Measurements from ENCODE around the gene CNST. TPM values are rescaled to one million over a fixed set of nuclear protein-coding genes. Genes with fewer than 3 reads are reported as not detected.

The CNST gene
- total RNA-seq, 1 donor from 2014 or later, result 12.3 TPM

DNA sequence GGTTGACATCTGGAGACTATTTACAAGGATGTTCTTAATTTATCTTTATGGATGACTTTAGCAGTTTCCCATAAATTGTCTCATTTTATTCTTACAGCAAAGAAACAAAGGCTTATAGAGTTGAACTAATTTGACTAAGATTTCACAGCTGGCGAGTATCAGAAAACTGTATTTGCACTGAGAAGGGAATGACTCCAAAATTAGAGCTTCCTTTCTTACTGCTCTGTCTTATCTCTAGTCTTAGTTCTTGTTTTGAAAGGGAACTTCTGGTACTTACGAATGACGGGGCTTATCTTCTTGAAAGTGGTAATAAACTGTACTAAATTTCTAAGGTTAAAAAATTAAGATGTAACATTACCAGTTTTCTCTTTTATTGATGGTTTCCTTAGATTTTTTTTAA is 13.6 kb downstream of the CNST start:
- no peak for DNase-seq (ENCODE audit: low read depth)
- no peaks in the 10 kb centered on the region for H3K36me3 ChIP-seq (ENCODE audit: control insufficient read depth, insufficient read depth, low read length)
- TF ChIP-seq, protein P1, sequence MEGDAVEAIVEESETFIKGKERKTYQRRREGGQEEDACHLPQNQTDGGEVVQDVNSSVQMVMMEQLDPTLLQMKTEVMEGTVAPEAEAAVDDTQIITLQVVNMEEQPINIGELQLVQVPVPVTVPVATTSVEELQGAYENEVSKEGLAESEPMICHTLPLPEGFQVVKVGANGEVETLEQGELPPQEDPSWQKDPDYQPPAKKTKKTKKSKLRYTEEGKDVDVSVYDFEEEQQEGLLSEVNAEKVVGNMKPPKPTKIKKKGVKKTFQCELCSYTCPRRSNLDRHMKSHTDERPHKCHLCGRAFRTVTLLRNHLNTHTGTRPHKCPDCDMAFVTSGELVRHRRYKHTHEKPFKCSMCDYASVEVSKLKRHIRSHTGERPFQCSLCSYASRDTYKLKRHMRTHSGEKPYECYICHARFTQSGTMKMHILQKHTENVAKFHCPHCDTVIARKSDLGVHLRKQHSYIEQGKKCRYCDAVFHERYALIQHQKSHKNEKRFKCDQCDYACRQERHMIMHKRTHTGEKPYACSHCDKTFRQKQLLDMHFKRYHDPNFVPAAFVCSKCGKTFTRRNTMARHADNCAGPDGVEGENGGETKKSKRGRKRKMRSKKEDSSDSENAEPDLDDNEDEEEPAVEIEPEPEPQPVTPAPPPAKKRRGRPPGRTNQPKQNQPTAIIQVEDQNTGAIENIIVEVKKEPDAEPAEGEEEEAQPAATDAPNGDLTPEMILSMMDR (IDR thresholded peaks at IDR 0.05; ENCODE audit: insufficient read depth, low read length, poor library complexity, severe bottlenecking), result no peak
- H3K4me3 ChIP-seq (ENCODE audit: low read depth, low read length), result no peak overlapping the region
- H3K27me3 ChIP-seq (ENCODE audit: control insufficient read depth, insufficient read depth, low read length), result no peaks in the 10 kb centered on the region

DNA sequence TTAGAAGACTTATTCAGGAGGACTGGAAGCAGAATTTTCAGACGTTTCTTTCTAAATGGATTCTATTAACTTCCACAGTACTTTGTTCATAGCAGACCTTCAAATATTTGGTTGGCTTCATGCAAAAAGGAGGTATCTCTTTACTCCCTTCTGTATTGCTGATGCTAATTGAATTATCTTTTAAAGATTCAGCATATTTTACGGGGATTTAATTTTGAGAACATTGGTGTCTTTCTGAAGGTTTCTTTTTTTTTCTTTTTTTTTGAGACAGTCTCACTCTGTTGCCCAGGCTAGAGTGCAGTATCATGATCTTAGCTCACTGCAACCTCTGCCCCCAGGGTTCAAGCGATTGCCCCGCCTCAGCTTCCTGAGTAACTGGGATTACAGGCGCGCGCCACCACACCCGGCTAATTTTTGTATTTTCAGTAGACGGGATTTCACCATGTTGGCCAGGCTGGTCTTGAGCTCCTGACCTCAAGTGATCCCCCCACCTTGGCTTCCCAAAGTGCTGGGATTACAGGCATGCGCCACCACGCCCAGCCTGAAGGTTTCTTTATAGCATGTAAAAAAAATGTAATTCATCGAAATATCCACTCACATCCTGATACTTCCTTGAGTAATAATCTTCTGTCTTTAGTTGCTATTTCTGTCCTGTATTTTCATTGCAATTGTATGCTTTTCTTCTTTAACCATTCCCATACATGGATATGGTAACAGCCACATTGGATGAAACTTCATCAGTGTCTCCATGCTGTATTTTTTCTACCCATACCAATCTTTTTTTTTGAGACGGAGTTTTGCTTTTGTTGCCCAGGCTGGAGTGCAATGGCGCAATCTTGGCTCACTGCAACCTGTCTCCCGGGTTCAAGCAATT is 14.5 kb downstream of the CNST start:
- Histone ChIP-seq H3K4me3 (ENCODE audit: low read depth, low read length) (no peak overlapping the region), H3K27me3 (ENCODE audit: control insufficient read depth, insufficient read depth, low read length) (no peaks in the 10 kb centered on the region), H3K36me3 (ENCODE audit: control insufficient read depth, insufficient read depth, low read length) (no peaks in the 10 kb centered on the region)
- no peak for DNase-seq (ENCODE audit: low read depth)
- TF ChIP-seq, protein P1 (IDR thresholded peaks at IDR 0.05; ENCODE audit: insufficient read depth, low read length, poor library complexity, severe bottlenecking), result no peak

DNA sequence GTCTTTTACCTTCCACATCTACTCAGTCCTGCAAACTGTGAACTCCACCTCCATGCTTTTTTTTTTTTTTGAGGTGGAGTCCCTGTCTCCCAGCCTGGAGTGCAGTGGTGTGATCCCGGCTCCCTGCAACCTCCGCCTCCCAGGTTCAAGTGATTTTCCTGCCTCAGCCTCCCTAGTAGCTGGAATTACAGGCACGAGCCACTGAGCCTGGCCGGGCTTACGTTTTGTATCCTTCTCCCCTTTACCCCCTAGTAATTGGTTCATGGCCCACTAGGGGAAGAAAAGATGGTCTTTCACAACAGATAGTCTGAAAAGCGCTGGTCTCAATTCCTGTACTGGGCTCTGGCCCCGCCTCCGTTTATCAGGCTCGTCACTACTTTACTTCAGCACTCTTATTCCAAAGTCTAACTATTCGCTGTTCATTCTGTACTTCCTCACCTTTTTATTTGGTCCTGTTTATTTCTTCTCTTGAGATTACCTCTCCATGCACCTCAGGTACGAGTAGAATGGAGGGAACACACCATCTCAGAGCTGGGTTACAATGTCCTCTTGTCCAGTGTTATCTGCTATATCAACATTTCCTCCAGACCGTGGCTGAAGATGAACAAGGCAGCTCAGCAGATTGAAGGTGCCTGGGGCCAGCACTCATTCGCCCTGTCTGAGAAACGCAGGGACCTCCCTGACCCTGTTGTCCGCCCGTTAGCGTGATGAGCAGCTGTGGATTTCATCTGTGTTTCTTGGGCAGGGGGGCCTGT is 16.2 kb downstream of the CNST start:
- Histone ChIP-seq H3K27me3 (ENCODE audit: control insufficient read depth, insufficient read depth, low read length) (no peaks in the 10 kb centered on the region), H3K36me3 (ENCODE audit: control insufficient read depth, insufficient read depth, low read length) (no peaks in the 10 kb centered on the region), H3K4me3 (ENCODE audit: low read depth, low read length) (no peak overlapping the region)
- TF ChIP-seq, protein P1 (IDR thresholded peaks at IDR 0.05; ENCODE audit: insufficient read depth, low read length, poor library complexity, severe bottlenecking), result no peak
- no peak for DNase-seq (ENCODE audit: low read depth)

DNA sequence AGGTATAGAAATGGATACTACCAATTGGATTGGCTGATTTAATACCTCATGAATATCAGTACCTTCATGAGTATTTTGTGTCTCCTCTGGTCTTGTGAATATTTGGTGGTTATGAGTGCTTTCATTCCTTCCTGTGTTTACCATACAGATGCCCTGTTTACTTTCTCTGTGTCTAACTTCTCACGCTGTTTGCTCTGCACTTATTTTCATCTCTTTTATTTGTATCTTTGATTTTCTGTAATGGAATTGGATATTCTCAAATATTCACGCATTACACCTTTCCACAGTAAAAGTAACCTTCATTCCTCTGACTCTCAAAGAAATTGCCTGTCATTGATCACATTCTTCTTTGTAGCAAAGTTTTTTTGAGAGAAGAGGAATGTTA is 16.8 kb downstream of the CNST start:
- H3K27me3 ChIP-seq (ENCODE audit: control insufficient read depth, insufficient read depth, low read length), result no peaks in the 10 kb centered on the region
- H3K36me3 ChIP-seq (ENCODE audit: control insufficient read depth, insufficient read depth, low read length), result no peaks in the 10 kb centered on the region
- no peak overlapping the region for H3K4me3 ChIP-seq (ENCODE audit: low read depth, low read length)
- DNase-seq (ENCODE audit: low read depth), result no peak
- TF ChIP-seq, protein P1 (IDR thresholded peaks at IDR 0.05; ENCODE audit: insufficient read depth, low read length, poor library complexity, severe bottlenecking), result no peak

DNA sequence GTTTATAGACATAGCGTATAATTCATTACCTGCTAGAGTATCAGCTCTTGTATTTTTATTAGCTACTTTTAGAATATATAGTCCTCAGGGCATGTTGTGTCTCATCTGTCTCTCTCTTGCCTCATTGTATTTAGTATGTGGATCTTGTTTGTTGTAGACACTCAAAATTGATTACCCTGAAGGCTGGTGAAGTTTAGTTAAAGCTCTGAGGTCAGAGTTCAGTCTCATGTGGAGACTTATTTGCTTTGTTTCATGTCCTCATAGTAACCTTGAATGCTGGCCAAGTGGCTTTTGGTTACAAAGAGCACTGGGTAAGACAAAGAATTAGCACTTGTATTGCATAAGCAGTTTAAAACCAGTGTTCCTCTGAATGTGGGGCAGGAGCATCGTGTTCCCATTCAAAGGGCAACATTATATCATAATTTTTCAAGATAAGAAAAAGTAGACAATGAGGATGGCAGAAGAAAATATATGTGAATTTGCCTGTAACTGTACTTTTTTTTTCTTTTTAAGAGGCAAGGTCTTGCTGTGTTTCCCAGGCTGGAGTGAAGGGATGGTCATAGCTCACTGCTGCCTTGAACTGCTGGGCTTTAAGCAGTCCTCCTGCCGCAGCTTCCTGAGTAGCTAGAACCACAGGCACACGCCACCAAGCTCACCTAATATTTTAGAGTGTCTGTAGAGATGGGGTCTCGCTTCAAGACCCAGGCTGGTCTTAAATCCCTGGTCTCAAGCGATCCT is 17.4 kb downstream of the CNST start:
- TF ChIP-seq, protein P1 (IDR thresholded peaks at IDR 0.05; ENCODE audit: insufficient read depth, low read length, poor library complexity, severe bottlenecking), result no peak
- Histone ChIP-seq H3K27me3 (ENCODE audit: control insufficient read depth, insufficient read depth, low read length) (no peaks in the 10 kb centered on the region), H3K36me3 (ENCODE audit: control insufficient read depth, insufficient read depth, low read length) (no peaks in the 10 kb centered on the region), H3K4me3 (ENCODE audit: low read depth, low read length) (no peak overlapping the region)
- no peak for DNase-seq (ENCODE audit: low read depth)

Data from kidney epithelial cell (primary cell).